NCI-H2227 (cell line): ENCODE measurements around the gene PSMB11.

Experiments used
- DNase-seq: peaks from one replicate; lab custom pipeline; 2025; ENCODE audit not compliant: unreplicated experiment; lab: John Stamatoyannopoulos, UW

Gene PSMB11

GRCh38 chr14:23076785-23077408 lies 34.9 kb downstream of the PSMB11 start:
- DNase-seq, result no peak

GRCh38 chr14:23077962-23078361 lies 36.0 kb downstream of the PSMB11 start:
- no peak for DNase-seq

- DNase-seq, result no peak
Measured at GRCh38 chr14:23078692-23079116, 36.7 kb downstream of the PSMB11 start.

GRCh38 chr14:23079716-23080115 lies 37.7 kb downstream of the PSMB11 start:
- no peak for DNase-seq

- no peak for DNase-seq
Measured at GRCh38 chr14:23080474-23080873, 38.5 kb downstream of the PSMB11 start.

- DNase-seq, result no peak
Measured at GRCh38 chr14:23085458-23085857, 43.4 kb downstream of the PSMB11 start.

GRCh38 chr14:23086565-23086964 lies 44.6 kb downstream of the PSMB11 start:
- DNase-seq, result no peak

GRCh38 chr14:23089498-23090253 lies 47.7 kb downstream of the PSMB11 start:
- DNase-seq, result no peak

GRCh38 chr14:23090254-23090636 lies 48.2 kb downstream of the PSMB11 start:
- no peak for DNase-seq

GRCh38 chr14:23091294-23092225 lies 49.5 kb downstream of the PSMB11 start:
- DNase-seq, result no peak

- no peak for DNase-seq
Measured at GRCh38 chr14:23093104-23093503, 51.1 kb downstream of the PSMB11 start.

- no peak for DNase-seq
Measured at GRCh38 chr14:23093526-23093925, 51.5 kb downstream of the PSMB11 start.
